Adrenal gland (tissue), 5 donors: ENCODE measurements around the gene SLC22A7.

Experiments
- CTCF ChIP-seq, 6 experiments: fragments of 450-650 bp in 4 of 6; fragments of 200-600 bp in 2 of 6; sonication (generic) in 1 of 6; IDR thresholded peaks; 1 replicate in 5 of 6; 2 replicates in 1 of 6; pipeline versions ENCODE4 v1.5.1 to v1.8.0; 2016 to 2021; ENCODE audit warnings: antibody characterized with exemption in 6 of 6, mild to moderate bottlenecking in 2 of 6, moderate library complexity in 1 of 6
- POLR2A ChIP-seq, 2 donors: fragments of 450-650 bp; IDR thresholded peaks; one replicate each; pipeline ENCODE4 v1.6.1; 2017; ENCODE audit warnings: antibody characterized with exemption in 2 of 2, mild to moderate bottlenecking in 2 of 2, moderate library complexity in 1 of 2
- donor health status: DM: no; HTN: no; CAD: no.

- no peak for TF ChIP-seq CTCF (IDR thresholded peaks at IDR 0.05)
- TF ChIP-seq POLR2A (IDR thresholded peaks at IDR 0.05): no peak
Measured at GRCh38 chr6:43303751-43304331, 5.8 kb downstream of the SLC22A7 start.
